ENCODE measurements around the gene TK1.

Gene TK1

GRCh38 chr17:78133179-78133951 lies 53.5 kb downstream of the TK1 start:
- DNase-seq, result peak; percentile 54 to 57

- peak in 1 of 2 experiments; percentile 58 for DNase-seq
Measured at GRCh38 chr17:78132767-78133178, 54.1 kb downstream of the TK1 start.

GRCh38 chr17:78132084-78132676 lies 54.7 kb downstream of the TK1 start:
- DNase-seq, result peak; percentile 81 to 82

GRCh38 chr17:78131172-78132083 lies 55.4 kb downstream of the TK1 start:
- DNase-seq, result peak; percentile 76 to 83

- peak; percentile 78 to 79 for DNase-seq
Measured at GRCh38 chr17:78130437-78131101, 56.3 kb downstream of the TK1 start, which contains the start of gene TMC8. Gene TMC8 (plus strand): TSS chr17:78130771. CDS start chr17:78131589, 818 bp downstream.

GRCh38 chr17:78130090-78130436 lies 56.8 kb downstream of the TK1 start:
- DNase-seq, result no peak

GRCh38 chr17:78129351-78130089 lies 57.3 kb downstream of the TK1 start:
- DNase-seq, result peak in 1 of 2 experiments; percentile 66

GRCh38 chr17:78128551-78129350 lies 58.1 kb downstream of the TK1 start, which contains the start of gene TMC6:
Gene TMC6 (minus strand): TSS chr17:78128755. CDS start chr17:78126832, 1,923 bp downstream.
- peak; percentile 74 to 80 for DNase-seq

- peak in 1 of 2 experiments; percentile 64 for DNase-seq
Measured at GRCh38 chr17:78127888-78128550, 58.8 kb downstream of the TK1 start.

GRCh38 chr17:78127239-78127887 lies 59.5 kb downstream of the TK1 start:
- peak; percentile 76 to 77 for DNase-seq

GRCh38 chr17:78126895-78127238 lies 60.0 kb downstream of the TK1 start:
- DNase-seq, result no peak

- DNase-seq, result peak in 1 of 2 experiments; percentile 44
Measured at GRCh38 chr17:78125976-78126894, 60.6 kb downstream of the TK1 start.

- DNase-seq, result peak; percentile 70 to 74
Measured at GRCh38 chr17:78125138-78125913, 61.5 kb downstream of the TK1 start.

GRCh38 chr17:78124836-78125137 lies 62.1 kb downstream of the TK1 start:
- DNase-seq, result no peak

Data from activated T-cell treated with anti-CD3 and anti-CD28 coated beads, Interleukin-2, amount 50 U/mL, for 48 hours (primary cell).